Stimulated activated CD8-positive, alpha-beta memory T cell treated with anti-CD3 and anti-CD28 coated beads, Interleukin-12 subunit alpha, Interleukin-12 subunit beta, amount 100 ng/mL, for 1 hour (primary cell): Measurements from ENCODE around the gene SGTA.

Experiments
- DNase-seq: peaks from one replicate; pipeline ENCODE4 v3.0.0-alpha.2; 2020; ENCODE audit warnings: low read depth

The SGTA gene

DNA sequence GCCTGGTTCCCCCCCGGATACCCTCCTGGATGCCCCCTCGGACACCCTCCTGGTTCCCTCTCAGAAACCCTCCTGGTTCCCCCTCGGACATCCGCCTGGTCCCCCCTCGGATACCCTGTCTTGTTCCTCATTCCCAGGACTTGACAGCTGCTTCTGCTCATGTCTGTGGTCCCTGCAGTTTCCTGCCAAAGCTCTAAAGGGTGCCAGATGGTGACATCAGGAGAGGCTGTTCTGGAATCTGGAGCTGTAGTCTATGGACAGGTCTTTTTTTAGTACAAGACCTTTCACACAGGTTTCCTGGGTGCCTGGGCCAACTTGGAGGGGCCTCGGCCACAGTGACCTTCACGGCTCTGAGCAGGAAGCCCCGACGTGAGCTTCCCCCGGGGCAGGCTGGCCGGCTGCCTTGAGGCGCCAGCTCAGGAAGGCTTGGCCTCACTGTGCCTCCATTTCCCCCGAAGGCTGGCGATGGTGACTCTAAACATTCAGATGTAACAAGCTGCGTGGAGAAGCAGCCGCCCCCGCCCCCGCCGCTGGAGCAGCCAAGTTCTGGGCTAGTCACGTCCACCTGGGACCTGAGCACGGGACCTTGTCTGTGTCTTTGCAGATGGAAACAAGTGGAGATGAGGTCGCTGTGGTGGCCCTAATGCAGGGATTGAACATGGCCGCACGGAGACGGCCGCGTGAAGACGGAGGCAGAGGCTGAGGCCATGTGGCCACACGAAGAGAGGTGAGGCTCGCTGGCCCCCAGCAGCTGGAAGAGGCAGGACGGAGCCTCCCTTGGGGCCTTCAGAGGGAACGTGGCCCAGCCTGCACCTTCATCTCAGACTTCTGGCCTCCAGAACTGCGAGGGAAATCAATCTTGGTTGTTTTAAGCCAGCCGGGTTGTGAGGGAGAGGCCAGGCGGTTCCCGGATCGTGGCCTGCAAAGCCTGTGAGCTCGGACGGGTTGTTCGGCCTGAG lies 12.7 kb downstream of the SGTA start:
- no peak for DNase-seq

DNA sequence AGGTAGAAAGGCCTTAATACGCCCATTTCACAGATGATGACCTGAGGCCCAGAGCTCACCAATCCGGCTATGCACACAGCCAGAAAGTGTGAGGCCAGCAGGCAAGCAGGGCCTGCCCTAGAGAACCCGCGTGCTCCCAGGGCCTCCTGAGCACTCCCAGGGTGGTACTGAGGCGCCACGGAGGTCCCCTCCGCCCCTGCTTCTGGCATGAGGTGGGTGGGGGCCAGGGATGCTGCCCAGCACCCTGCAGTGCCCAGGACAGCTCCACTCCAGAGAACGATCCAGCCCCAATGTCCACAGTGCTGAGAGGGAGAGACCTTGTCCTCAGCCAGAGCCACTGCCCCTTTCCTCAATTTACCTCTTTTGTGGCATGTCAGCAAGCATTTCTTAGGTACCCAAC lies 13.9 kb downstream of the SGTA start:
- DNase-seq = no peak

DNA sequence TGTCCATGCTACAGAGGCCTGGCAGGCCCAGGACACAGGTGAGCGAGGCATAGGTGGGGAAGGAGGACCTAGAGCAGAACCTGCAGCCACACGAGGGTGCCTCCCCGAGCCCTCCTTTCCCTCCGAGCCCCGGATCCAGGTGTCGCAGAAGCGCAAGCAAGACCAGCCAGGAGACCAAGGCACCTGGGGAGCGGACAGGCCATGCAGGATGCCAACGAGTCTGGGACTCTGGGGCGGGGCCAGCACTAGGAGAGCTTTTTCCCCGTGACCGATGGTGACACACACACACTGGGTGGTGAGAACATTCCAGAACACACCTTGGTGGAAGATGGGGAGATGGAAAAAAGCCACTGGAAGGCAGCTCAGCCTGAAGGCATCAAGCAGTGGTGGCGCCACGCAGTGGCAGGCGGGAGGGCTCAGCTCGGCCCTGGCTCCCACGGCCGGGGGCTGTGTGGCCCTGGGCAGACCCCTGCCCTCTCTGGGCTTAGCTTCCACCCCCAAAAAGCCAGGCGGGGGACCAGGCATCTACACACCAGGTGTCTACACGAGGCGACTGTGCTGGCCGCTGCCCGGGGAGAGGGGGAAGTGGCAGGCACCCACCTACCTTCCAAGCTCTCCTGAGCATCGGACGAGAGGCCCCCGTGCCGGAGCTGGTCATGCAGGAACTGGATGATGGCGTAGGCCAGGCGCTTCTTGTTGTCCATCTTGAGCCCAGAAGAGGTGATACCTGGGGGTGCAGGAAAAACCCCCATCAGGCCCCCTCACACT lies 14.5 kb downstream of the SGTA start:
- no peak for DNase-seq

DNA sequence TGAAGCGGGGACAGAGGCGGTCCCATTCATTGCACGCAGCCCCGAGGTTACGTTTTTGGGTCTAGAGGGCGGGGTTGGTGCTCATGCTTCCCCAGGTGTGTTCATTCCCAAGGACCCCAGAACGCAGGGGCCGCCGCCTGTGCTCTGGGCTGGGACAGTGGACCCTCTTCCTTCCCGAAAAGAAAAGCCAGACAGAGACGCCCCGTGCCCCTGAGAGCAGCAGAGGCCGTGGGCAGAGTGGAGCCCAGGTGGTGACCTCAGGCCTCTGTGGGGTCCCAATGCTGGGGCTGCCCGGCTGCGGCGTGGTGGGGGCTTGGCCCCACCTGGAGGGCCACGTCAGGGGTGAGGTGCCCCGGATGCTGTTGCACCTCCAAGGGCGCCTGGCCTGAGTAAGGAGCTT lies 15.4 kb downstream of the SGTA start:
- no peak for DNase-seq

DNA sequence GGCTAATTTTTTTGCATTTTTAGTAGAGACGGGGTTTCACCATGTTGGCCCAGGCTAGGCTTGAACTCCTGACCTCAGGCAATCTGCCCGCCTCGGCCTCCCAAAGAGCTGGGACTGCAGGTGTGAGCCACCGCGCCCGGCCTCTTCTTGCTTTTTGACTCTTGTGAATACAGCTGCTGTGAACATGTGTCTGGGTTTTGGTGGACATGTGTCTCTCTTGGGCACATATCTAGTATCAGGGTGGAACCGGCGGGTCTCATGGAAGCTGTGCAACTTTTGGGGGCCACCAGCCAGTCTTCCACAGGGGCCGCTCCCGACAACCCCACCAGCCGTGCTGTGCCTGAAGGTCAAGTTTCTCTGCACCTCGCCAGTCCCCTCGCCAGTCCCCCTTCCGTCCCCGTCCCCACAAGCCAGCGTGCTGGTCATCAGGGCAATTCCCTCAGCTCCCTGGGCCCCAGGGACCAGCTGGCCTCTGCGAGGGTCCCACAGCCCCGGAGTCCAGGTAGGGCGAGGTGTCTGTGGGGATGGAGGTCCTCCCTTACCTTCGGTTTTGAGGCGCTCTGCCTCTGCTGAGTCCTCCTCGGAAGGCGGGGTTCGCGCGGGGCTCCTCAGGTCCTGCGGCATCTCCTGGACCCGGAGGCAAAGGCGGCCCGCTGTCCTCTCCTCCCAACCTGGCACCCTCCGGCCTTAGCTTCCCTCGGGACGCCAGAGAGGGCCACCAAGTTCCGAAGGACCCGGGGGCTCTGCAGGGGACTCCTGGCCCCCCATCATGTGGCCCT lies 16.3 kb downstream of the SGTA start:
- no peak for DNase-seq

DNA sequence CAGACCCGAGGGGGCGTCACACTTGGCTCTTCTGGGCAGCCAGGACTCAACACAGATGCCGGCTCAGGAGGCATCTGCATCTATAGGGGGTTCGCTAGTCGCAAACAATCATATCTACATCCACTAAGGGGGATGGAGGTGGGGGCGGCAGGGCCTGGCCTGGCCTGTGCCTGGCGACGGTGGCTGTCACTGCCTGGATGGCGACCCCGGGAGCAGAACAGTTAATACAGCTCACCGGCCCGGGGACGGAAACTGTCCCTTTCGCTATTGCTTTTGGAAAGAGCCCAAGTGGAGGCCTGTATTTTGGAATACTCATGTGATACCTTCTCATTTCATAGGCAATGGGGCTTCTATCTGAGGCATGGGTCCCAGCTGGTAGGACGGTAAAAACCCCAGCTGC lies 17.7 kb downstream of the SGTA start:
- DNase-seq = no peak

DNA sequence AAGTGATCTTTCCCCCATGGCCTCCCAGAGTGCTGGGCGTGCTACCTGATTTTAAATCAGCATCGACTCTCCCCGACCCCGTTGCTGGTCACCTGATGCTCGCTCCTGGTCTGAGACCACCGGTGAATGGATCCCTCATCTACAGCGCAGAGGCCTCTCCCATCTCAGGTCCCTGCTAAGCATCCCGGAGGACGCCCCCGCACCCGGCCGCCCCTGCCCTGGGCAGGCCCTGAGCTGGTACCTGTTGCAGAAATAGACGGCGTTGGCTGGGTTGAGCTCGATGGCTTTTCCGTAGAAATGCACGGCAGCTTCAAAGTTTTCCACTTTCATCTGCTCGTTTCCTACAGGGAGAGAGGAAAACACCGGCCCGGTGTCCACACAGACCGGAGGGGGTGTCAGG lies 18.1 kb downstream of the SGTA start:
- DNase-seq = no peak

DNA sequence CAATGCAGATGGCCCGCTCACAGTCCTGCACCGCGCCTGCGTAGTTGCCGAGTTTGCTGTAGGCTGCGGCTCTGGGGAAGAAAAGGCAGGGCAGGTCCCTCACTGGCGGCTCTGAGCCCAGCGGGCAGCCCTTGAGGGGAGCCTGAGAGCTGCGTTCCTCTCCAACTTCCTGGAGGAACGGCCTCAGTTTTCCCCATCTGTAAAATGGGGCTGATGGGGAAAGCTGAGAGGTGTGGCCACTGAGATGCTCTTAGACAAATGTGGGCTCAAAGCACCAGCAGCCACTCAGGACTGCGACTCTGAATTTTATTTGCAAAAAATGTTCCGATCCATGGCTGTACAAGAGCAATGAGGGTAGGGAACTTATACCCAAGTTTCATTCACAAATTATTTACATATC lies 19.4 kb downstream of the SGTA start:
- DNase-seq = no peak

DNA sequence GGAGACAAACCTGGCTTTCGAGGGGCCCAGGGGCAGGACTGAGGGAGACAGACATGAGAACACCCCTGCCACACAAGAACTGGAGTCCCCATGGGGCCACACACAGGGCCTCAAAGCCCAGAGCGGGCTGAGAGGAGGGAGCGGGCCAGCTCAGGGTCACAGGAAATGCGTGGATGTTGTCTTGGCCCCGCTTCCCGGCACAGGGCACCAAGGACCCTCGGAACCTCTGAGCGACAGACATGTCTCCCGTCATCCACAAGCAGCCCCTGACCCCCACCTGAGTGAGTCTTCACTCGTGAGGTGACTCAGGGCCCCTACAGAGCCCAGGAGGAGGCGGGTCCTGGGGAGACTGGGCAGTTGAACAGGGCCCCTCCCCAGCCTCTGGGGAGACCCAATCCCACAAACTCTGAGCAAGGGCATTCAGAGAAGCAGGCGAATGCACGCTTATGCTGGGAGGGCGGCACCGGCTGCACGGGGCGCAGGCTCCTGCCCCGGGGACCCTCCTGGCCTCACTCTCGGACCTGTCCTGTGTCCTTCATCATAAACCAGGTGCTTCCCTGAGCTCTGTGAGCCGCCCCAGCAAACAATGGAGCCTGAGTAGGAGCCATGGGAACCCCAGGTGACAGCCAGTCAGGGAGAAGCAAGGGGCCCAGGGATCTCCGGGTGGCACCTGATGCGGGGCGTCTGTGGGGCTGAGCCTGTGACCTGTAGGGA lies 20.1 kb downstream of the SGTA start:
- DNase-seq = no peak

DNA sequence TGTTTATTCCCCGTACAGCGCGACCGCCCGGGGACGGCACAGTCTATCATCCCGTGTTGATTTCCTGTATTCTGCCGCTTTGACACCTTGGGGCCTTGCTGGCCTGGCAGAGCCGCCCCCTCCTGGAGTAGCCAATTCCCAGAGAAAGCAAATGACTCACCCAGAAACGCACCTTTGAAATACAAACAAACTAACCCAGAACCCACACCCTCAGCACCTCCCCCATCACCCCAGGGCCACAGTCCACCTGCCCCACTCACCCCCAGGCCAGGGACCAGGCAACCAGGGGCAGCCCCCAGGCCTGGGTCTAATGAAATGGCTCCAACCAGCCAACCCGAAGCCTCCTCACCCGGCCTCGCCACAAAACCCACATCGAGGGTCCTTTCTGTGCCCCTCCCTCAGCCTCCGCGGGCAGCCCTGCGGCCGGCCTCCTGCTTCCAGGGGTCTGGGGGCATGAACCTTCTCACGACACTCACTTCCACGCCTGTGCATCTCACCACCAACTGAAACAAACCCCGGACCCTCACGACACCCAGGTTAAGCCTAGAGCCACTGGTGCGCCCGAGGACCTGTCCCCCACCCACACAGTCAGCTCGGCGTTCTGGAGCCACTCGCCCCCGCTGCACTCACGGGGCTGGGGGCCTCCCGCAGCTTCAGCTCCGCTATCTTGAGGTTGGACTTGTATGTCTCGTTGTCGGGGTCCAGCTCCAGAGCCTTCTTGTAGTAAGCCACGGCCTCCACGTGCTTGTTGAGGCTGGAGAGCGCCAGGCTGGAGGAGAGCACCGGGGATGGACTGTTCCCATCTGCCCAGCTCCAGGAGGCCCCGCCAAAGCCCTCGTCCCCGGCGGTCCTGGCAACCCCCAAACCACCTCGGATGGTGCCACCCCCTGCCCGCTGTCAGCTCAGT lies 20.9 kb downstream of the SGTA start:
- no peak for DNase-seq

DNA sequence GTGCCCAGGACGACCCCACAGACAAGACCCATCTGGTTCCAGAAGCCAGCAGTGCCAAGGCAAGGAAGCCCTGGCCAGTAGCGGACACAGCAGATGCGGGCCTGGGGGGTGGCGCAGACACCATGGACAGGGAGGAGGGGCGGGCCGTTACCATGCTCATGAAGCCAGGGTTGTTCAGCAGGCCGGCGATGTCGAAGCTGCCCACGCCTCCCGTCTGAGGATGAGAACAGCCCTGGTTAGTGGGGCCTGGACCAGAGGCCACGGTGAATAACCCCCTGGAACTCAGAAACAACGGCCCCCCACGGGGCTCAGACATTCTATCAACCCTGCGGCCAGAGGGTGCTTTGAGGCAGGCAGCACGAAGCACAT lies 21.8 kb downstream of the SGTA start:
- DNase-seq = no peak

DNA sequence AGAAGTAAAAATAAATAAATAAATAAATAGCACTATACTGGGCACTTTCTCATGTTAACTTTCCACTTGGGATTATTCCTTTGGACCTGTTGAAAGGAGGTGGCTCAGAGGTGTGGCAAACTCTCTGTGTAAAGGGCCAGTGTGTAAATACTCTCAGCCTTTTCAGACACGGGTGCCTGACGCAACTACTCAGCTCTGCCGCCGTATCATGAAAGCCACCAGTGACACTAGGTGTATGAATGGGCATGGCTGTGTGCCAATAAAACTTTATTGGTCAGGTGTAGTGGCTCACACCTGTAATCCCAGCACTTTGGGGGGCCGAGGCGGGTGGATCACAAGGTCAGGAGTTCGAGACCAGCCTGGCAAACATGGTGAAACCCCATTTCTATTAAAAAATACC lies 23.1 kb downstream of the SGTA start:
- DNase-seq = no peak

DNA sequence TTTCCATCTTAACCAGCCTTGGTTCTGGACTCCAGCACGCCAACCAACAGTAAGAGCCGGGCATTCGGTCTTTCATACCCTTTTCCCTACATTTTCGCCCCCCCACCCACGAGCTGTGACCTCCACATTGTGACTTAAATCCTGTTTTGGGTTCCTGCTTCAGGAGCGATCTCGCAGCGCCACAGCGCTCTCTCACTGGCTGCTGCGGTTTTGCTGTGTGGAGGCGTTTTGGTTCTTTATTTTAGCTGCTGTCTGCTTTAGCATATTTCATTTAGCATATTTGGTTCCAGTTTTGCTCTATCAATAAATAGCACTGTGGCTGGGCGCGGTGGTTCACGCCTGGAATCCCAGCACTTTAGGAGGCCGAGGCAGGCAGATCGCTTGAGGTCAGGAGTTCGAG lies 23.7 kb downstream of the SGTA start:
- no peak for DNase-seq

DNA sequence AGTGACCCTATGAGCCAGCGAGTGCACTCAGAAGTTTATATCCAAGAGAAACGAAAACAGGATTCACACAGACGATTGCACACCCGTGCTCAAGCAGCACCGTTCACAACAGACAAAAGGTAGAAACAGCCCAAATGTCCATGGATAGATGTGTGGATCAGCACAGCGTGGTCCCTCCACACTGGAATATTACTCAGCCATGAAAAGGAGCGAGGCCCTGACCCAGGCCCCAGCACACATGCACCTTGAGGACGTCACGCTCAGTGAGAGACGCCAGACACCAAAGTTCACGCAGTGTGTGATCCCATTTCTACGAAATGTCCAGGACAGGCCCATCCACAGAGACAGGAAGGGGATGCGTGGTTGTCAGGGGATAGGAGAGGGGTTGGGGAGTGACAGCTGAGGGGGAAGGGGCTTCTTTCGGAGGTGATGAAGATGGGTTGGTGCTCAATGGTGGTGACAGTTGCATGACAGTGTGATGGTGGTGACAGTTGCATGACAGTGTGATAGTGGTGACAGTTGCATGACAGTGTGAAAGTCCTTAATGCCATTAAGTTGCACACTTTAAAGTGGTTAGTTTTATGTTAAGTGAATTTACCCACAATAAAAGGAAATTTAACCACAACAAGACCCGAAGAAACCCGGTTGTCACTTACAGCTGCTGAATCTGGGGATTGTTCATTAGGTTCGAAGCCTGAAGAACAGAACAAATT lies 24.3 kb downstream of the SGTA start:
- DNase-seq = no peak

DNA sequence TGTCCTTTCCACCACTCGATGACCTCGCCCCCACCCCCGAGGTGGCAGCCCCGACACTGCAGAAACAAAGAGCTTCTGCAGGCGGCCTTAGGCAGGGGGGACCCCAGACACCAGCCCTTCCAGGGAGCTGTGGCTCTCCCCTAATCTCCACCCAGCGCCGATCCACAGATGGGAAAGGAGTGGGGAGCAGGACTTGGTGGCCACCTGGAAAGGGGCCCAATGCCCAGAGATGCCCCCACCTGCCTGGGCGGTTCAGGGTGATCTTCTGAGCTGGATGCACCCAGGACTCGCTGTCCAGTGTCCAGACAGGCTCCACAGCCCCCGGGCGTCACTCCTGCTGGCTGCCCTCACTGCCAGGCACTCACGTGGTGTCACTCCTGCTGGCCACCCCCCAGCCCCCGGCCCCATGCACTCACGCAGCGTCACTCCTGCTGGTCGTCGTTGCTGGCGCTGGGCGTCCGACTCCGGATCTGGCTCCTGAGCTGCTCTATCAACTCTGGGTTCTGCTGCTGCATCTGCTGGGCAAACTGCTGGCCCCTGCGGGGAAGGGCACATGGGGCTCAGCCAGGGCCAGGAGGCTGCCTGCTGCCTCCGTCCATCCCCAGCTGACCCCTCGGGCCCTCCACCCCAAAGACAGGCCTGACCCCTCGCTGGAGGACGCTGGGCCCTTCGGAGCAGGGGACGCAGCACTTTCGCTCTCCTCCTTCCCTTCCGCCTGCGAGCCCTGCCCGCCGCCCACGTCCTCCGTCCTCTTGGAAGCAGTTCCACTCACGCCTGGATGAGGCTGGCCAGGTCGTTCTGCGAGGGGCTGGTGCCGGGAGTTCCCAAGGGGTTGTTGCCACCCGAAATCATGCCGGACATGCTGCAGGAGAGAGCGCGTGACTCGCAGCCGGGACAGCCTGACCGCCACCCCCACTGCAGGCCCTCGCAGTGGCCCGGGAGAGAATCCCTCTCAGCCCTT lies 25.9 kb downstream of the SGTA start:
- no peak for DNase-seq

DNA sequence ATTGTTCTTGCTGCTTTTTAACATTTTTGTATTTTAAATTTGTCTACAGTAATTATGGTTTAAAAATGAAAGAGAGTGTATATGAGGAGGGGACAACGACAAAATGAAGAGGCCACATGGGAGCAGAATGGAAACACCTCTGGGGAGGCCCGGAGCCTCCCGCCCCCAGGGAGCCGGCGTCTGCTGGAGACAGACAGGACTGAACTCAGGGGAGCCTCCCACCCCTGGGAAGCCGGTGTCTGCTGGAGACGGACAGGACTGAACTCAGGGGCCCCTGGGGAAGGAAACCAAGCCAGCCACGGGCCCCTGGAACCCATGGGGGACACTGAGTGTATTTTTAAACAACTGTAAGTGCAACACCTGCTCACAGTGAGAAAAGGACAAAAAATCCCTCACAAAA lies 26.6 kb downstream of the SGTA start:
- no peak for DNase-seq

DNA sequence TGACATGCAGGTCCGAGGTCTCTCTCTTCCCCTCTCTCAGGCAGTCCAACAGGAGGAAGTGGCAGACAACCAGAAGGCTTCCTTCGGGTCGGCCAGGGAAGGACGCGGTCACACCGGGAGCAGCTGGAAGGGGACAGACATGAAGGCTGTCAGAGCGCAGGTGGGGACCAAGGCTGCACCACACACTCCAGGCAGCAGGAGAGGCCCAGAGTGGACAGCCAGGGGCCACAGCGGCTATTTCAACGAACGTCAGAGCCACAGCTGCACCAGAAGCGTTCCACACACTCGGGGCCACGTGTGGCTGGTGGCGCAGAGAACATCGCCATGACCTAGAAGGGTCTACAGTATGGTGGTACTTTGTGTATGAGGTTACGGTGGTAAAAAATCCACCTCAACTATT lies 27.3 kb downstream of the SGTA start:
- no peak for DNase-seq

DNA sequence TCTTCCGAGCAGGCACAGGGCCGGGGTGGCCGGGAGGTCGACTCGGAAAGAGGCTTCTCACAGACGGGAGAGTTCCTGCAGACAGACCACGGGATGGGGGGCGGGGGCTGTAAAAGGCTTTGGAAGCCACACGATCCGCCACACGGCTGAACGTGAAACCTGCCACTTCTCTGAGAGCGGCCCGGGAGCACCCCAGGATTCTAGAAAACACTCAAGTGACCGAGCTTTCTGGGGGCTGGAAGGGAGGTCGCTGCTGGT lies 27.7 kb downstream of the SGTA start:
- DNase-seq = no peak

DNA sequence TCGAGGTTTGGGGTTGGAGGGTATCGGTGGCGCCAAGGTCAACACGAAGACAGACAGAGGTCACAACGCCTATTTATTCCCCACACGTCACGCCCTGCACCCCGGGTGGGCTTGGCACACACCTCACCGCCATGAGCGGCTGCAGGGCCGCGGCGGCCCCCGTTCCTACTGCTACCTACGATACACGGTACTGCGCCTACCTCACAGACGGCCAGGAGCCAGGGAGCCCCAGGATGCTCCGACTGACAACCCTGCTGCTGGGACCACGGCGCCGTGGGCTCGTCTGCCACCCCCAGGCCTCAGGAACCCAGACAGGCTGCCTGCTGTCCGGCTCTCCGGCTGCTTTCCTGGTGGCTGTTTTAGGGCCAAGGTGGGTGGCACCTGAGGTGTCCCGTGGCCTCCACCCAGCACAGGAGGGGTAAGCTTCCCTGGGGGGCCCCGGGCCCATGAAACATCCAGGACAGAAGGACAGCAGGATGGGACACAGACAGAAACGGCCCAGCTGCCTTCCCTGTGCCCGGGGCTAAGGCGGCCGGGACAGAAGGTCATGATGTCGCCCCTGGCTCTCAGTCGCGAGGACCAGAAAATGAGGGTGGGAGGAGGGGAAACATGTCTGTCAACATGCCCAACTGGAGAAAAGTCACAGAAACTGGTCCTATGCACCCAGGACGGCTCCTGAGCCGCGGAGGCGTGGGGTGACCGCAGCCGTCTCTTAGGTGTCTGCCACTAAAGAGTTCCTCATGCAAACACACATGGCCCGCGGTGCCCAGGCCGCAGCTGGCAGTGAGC lies 28.2 kb downstream of the SGTA start:
- DNase-seq = no peak
